Suprapubic skin (tissue), 4 donors: ENCODE results near the gene MAP2K7.

Experiments used
- CTCF ChIP-seq, 2 donors: fragments of 200-600 bp in 1 of 2; fragments of 450-650 bp in 1 of 2; sonication (generic) in 1 of 2; IDR thresholded peaks; one replicate each; pipeline ENCODE4 v1.5.1; 2016 to 2019; ENCODE audit warnings: antibody characterized with exemption in 2 of 2, mild to moderate bottlenecking in 1 of 2, moderate library complexity in 1 of 2
- EP300 ChIP-seq: sonication (generic); formaldehyde crosslinking; IDR thresholded peaks from one replicate; pipeline ENCODE4 v1.6.1; 2017; ENCODE audit warnings: antibody characterized with exemption
- POLR2A ChIP-seq, 2 donors: fragments of 450-650 bp; IDR thresholded peaks; one replicate each; pipeline ENCODE4 v1.6.1; 2017; ENCODE audit warnings: antibody characterized with exemption in 2 of 2, mild to moderate bottlenecking in 2 of 2, moderate library complexity in 2 of 2
- POLR2AphosphoS5 ChIP-seq, 3 donors: sonication (generic); formaldehyde crosslinking; IDR thresholded peaks; one replicate each; pipeline ENCODE4 v1.6.1; 2017; ENCODE audit warnings: antibody characterized with exemption in 3 of 3

- TF ChIP-seq CTCF (IDR thresholded peaks at IDR 0.05) (no peak), EP300 (no peak), POLR2A (IDR thresholded peaks at IDR 0.05) (no peak), POLR2AphosphoS5 (IDR thresholded peaks at IDR 0.05) (no peak)
Observed at GRCh38 chr19:7962644-7963268, 59.1 kb downstream of the MAP2K7 start.
